Progenitor cell of endocrine pancreas (in vitro differentiated cells): Measurements from ENCODE around the gene UNC45A. TPM values are rescaled to one million over a fixed set of nuclear protein-coding genes. Genes with fewer than 3 reads are reported as not detected.

Source experiments
- DNase-seq: peaks from one replicate; pipeline ENCODE4 v3.0.0; 2021; ENCODE audit warnings: low spot score; ENCODE audit not compliant: unreplicated experiment
- H3K27ac Mint-ChIP-seq: 2 replicates; pipeline ENCODE4 v1.8.0; 2021; ENCODE audit warnings: mild to moderate bottlenecking, moderate library complexity, mixed read lengths
- H3K27me3 Mint-ChIP-seq: 2 replicates; pipeline ENCODE4 v1.8.0; 2021; ENCODE audit warnings: mixed read lengths
- H3K36me3 Mint-ChIP-seq: 2 replicates; pipeline ENCODE4 v1.8.0; 2022; ENCODE audit warnings: mixed read lengths; ENCODE audit not compliant: insufficient read depth
- H3K4me1 Mint-ChIP-seq: 2 replicates; pipeline ENCODE4 v1.8.0; 2021; ENCODE audit warnings: low read depth, mixed read lengths
- H3K4me3 Mint-ChIP-seq: 2 replicates; pipeline ENCODE4 v1.8.0; 2021; ENCODE audit warnings: low read depth, mild to moderate bottlenecking, moderate library complexity, mixed read lengths
- H3K9me3 Mint-ChIP-seq: 2 replicates; pipeline ENCODE4 v1.8.0; 2021; ENCODE audit warnings: low read depth, mixed read lengths
- CTCF ChIP-seq: fragments of 200-600 bp; sonication (generic); IDR thresholded peaks from one replicate; pipeline ENCODE4 v1.5.0; 2021; ENCODE audit warnings: antibody characterized with exemption, mild to moderate bottlenecking; ENCODE audit not compliant: unreplicated experiment
- total RNA-seq: library from RNA; stranded (reverse); gene quantifications from 2 replicates; pipeline ENCODE4 v1.2.1, GENCODE V29; 2021

The UNC45A gene
- total RNA-seq, 1 donor from 2014 or later = 90.6 TPM

DNA sequence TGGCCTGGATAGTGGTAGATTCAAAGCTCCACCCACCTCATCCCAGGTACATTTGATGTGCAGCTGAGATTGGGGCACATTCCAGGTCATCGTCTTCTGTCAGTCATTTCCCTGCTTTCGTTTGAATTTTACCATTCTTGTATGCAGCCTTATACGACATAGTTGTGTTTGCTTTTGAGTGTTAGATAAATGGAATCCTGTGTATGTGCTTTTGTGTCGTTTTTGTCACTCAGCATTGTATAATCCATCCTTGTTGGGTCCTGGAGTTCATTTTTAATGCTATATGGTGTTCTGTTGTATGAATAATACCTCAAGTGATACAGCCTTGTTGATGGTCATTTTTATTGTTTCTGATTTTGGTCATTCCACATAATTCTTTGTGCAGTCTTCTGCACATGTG lies 26.9 kb downstream of the UNC45A start:
- Mint-ChIP-seq H3K9me3 (no peaks in the 10 kb centered on the region), H3K27ac (no peak overlapping the region), H3K36me3 (peaks cover 14% of the 10 kb centered on the region), H3K27me3 (no peaks in the 10 kb centered on the region), H3K4me3 (no peak overlapping the region), H3K4me1 (peaks cover 5% of the 10 kb centered on the region)
- TF ChIP-seq CTCF = no peak
- DNase-seq = no peak

GRCh38 chr15:90966262-90966661 lies 31.2 kb downstream of the UNC45A start:
- Mint-ChIP-seq H3K27ac (no peak overlapping the region), H3K4me3 (no peak overlapping the region), H3K27me3 (no peaks in the 10 kb centered on the region), H3K4me1 (no peaks in the 10 kb centered on the region), H3K9me3 (no peaks in the 10 kb centered on the region), H3K36me3 (peaks cover 17% of the 10 kb centered on the region)
- no peak for DNase-seq
- no peak for TF ChIP-seq CTCF

GRCh38 chr15:90967206-90967605 lies 32.1 kb downstream of the UNC45A start:
- no peak for DNase-seq
- no peak for TF ChIP-seq CTCF
- Mint-ChIP-seq H3K4me1 (no peaks in the 10 kb centered on the region), H3K27me3 (no peaks in the 10 kb centered on the region), H3K9me3 (no peaks in the 10 kb centered on the region), H3K36me3 (peaks cover 14% of the 10 kb centered on the region), H3K4me3 (no peak overlapping the region), H3K27ac (peak overlapping the region; percentile 41)

DNA sequence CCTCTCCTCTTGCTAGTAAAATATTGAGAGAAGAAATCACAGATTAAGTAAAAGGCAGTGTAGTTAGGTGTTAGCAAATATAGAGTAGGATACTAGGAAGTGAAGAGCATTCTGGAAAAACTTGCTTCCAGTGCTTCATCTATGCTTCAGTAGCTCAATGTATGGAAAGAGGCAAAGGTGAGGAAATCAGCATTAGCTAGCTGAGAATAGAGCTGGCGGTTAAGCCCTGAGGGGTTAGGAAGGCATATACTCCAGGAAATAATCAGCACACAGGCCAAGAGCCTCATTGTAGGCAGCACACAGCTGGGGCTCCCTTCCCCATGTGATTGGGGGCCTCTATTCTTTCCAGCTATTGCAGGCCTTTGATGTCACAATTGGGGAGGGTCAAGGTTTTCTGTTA lies 33.3 kb downstream of the UNC45A start:
- Mint-ChIP-seq H3K4me3 (no peak overlapping the region), H3K27me3 (no peaks in the 10 kb centered on the region), H3K36me3 (peaks cover 14% of the 10 kb centered on the region), H3K4me1 (peaks cover 2% of the 10 kb centered on the region), H3K9me3 (no peaks in the 10 kb centered on the region), H3K27ac (no peak overlapping the region)
- no peak for DNase-seq
- no peak for TF ChIP-seq CTCF

- Mint-ChIP-seq H3K4me1 (peaks cover 10% of the 10 kb centered on the region), H3K4me3 (no peak overlapping the region), H3K27ac (no peak overlapping the region), H3K9me3 (no peaks in the 10 kb centered on the region), H3K36me3 (peaks cover 15% of the 10 kb centered on the region), H3K27me3 (no peaks in the 10 kb centered on the region)
- no peak for TF ChIP-seq CTCF
- no peak for DNase-seq
Observed at GRCh38 chr15:90970274-90970673, 35.2 kb downstream of the UNC45A start.
